Measurements from ENCODE around the gene NEK6.

The NEK6 gene

DNA sequence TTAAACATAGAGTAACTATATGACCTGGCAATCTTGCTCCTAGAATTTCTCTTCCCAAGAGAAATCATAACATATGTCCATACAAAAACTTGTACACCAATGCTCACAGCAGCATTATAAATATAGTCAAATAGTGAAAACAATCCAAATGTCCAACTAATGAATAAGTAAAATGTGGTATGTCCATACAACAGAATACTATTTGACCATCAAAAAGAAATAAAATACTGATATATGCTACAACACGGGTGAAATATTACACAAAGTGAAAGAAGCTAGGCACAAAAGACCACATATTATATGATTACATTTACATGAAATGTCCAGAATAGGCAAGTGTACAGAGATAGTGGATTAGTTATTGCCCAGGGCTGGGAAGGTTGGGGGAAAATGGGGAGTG, 116.1 kb downstream of the NEK6 start:
- DNase-seq (ENCODE audit: low read depth in 2 of 2): no peak

DNA sequence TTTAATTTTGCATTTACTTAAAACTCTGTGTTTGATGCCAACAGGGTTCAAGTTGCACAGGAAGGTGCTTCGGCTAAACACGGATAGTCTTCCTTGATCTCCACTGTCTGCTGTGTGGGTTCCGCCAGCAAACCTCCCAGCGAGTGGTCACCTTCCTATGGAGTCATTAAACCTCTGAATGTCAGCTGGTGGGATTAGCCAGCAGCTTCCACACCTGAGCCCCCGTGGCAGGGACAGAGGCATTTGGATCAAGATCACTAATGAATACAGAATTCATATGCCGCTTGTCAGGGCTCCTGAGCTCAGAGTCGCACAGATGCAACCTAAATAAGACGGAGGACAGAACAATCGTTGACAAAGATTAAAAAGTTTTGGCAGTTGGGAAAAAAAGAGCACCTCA, 118.0 kb downstream of the NEK6 start:
- no peak for DNase-seq (ENCODE audit: low read depth in 2 of 2)

DNA sequence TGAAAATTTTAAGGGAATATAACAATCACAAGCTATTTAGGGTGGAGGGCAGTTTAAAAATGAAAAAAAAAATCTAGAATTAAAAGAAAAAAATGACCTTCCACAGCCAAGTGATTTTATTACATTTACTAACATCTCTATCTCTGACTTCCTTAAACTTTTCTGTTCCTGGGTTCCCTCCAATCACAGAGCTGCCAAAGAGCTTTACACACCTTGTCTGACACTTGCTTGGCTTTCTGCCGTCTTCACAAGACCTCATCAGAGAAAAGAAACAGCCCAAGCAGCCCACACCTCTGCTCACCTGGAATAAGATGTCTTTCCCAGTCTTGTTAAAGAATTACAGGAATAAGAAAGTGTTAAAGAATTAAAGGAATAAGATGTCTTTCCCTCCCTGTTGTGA, 118.6 kb downstream of the NEK6 start:
- no peak for DNase-seq (ENCODE audit: low read depth in 2 of 2)

DNA sequence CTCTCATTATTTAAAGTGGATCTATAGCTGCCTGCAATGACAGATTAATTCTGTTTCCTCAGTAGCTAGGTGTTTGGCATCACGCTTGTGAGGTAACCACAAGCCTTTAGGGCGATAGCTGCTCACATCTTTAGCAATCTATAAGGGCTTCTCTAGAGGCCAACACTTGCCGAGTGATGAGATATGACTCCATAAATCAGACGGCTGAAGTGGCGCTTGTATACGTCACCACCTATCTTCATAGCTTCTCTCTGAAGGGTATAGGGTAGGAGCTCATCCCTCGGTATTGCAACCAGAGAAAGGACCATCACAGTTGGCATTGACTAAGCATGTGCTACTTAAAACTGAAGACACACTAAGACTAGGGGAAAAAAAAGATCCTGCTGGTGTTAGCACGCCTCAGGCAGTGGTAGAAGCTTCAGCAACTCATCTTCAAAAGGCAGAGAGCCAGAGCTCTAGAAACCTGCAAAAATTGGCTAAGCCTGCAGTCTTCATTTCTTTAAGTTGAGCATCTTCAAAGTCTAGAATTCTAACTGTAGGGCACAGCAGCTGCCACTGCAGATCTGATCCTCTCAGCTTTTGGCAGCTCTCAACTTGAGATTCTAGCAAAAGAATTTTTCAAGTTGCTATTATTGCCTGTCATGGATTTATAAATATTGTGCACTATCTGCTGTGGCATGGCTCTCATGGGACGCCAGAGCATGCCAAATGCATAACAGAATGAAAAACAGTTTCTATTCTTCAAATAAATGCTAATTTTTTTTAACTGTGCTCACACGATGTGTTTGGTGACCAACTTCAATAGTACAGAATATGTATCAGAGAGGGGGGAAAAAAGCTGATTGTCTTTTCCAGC, 120.0 kb downstream of the NEK6 start:
- no peak for DNase-seq (ENCODE audit: low read depth in 2 of 2)

DNA sequence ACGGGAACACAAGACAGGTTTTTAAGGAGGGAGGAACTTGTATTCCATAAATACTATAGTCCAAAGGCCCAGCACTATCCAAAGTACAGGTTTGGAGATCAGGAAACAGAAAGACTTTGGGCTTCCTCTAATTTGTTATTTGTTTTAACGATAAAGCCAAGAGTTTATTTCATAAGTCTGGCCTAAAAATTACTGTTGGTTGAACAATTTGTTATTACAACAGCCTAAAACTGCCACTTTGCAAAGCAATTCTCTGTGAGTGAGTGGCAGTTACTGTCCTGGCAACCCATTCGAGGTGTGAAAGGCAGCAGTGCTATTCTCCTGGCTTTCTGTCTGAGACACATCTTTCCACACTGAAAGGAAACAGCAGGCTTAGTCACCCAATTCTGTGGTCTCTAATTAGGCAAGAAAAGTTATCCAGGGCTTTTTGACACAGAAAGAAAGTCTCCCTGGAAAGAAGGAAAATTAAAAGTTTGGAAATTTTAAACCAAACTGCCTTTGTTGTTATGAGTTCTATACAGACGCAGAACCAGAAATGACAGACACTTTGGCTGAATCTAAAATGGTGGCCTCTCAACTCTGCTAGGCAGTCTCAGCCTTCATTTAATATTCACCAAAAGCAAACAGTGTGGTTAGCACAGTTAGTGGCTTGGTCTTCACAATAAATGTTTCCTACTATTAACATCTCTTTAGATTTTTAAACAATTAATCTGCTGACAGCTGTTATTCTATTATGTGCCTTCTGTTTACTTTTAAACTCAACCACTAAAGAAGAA, 123.6 kb downstream of the NEK6 start:
- no peak for DNase-seq (ENCODE audit: low read depth in 2 of 2)

DNA sequence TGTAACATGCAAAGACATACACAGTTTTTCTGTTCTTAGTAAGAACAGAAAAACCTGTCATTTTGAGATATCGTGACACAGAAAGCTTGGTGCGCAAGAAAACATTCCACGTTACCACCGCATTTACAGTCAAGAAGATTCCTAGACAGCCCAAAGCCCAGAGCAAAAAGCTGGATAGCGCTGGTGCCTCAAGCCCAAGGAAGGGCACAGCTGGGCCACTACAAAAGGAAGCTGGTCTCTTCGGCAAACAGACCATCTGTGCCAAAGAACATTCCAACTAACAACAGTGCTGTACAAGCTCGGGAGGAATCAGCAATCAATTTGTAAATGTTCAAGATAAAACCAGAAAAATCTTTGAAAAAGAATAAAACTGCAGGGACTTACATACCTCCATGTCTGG, 126.5 kb downstream of the NEK6 start:
- no peak for DNase-seq (ENCODE audit: low read depth in 2 of 2)

DNA sequence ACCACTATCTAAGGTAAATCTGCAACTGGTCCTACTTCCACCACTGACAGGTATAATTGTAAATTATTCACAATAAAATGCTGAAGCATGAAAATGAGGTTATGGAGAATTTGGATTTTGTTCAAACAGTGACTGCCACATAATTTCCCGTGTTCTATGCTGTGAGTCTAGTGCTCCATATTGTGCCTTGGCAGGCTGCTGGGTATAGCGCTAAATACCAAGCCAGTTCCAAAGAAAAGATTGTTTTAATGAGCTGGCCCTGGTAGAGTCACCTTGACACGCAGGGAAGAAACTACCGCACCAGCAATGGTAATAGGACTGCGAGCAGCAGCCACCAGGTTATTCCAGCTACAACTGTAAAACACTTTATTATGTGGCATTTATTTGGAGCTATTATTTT, 127.1 kb downstream of the NEK6 start:
- no peak for DNase-seq (ENCODE audit: low read depth in 2 of 2)

DNA sequence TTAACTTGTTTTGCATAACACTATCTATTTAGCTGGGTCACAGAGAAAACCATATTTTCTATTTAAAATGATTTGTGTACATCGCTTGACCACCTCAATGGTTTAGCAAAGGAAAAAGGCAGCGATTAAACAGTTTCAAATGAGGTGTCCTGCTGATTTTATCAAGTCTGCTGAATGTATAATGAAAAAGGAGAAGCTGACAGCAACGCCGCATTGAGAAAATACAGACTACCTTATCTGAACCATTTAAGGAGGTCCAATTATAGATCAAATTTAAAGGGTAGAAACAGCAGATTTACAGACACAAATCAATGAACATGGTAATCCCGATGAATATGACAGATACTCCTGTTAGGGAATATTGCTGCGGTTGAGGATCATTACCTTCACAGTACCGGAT, 127.9 kb downstream of the NEK6 start:
- no peak for DNase-seq (ENCODE audit: low read depth in 2 of 2)

DNA sequence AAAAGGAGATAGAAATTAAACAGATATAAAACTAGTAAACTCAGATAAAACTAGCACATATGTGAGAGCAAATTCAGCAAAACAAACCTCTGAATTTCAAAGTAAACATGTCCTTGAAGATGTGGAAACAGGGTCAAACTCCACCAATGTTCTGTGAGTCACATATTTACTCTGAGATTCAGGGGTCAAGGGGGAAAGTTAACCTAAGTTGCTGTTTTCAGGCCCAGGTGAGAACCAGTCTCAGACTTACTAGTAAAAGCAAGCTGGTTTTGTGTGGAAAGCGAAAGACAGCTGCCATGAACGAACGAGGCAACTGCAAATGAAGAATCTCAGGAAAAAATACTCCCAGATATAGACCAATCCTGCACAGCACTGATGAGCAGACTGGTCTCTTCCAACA, 128.5 kb downstream of the NEK6 start:
- no peak for DNase-seq (ENCODE audit: low read depth in 2 of 2)

DNA sequence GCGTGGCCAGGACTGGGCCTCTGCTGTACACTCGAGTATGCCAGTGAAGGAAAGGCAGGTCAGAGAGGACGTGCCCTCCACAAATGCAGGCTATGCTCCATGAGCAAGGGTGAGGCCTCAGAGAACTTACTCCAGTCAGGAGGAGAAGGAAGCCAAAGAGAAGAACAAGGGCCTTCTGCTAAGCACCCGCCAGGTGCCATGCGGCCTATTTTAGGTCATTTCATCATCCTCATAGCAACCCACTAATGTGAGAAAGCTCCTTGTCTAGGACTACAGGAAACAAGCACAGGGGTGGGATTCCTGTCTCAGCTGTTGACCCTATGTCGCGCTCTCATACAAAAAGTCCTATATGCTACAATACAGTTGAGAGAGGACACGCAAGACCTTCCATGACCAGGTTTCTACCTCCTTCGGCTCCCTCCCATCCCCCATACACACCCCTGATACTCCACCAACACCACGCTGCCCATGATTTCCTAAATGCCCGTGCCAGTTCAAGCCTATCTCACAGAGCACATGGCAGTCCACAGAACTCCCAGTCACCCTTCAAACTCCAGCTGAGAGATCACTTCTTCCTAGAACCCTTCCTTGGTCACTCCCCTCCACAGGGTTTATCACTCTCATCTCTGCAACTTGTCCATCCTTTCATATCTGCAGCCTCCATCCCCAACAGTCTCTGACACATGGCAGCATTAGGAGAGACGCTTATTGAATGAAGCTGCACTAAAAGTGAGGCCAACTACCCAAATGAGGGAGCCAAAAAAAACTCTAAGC, 130.7 kb downstream of the NEK6 start:
- DNase-seq (ENCODE audit: low read depth in 2 of 2): no peak

DNA sequence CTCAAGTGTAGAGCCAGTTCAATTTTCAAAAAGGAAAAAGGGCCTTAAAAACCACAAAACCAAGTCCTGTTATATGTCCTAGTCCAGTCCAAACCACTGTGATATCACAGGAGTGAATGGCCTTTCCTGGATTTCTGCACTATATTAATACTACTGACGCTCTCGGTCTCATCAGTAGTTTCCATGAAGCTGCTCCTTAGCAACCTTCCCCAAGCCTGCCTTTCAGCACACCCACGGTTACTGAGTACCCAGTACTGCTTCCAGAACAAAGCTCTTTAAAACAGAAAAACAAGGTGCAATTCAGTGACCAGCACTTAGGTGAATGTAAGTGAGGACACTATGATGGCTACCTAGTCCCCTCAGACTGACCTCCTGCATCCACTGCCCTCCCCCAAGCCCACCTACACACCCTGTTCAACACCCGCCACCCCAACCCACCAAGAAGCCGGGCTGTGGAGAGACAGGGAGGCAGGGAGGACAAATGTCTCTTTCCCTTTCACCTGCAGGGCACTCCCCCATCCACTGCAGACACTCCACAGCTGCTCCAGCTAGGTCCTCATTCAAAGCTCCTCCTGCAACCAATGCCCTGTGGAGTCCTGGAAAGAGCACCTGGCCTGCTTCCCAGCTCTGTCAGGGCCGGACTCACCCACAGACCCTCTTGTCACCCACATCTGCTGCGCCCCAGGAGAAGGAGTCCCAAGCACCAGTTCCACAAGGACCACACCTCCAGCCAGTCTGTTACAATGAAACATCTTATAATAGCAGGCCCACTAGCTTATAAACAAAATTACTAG, 131.6 kb downstream of the NEK6 start:
- no peak for DNase-seq (ENCODE audit: low read depth in 2 of 2)

DNA sequence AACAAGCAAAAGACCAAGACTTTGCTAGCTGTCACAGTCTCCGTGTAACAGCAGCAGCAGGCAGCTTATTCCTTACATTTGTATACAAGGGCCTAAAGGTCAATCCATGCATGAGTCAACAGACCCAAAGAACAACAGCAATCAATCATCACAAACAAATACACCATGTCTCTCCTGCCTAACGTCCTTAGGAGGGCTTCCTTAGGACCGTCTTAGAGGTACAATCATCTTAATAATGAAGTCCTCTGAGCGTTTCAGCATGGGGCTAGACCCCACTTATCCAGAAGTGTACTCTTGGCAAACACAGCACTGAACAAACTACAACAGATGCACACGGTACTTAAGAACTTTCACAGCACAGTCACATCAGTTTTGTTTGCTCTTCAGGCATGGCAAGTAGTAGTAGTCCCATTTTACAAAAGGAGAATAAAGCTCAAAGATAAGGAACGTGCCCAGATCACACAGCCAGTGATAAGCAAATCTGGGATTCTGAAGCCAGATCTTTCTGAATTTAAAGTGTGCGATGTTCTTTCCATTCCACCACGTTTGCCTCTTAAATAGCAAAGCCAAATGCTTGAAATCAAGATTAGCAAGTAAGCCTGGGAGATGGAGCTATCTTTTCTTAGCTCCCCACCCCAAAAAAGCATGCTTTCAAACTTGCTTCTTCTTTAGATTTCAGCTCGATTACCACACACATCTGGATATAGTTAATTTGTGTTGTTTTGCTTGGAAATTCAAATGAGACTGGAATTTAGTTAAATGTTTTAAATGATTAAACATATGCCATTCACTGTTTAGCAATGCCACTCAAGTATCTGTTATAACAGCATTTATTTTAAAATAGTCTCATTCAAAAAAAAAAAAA, 133.3 kb downstream of the NEK6 start:
- no peak for DNase-seq (ENCODE audit: low read depth in 2 of 2)

DNA sequence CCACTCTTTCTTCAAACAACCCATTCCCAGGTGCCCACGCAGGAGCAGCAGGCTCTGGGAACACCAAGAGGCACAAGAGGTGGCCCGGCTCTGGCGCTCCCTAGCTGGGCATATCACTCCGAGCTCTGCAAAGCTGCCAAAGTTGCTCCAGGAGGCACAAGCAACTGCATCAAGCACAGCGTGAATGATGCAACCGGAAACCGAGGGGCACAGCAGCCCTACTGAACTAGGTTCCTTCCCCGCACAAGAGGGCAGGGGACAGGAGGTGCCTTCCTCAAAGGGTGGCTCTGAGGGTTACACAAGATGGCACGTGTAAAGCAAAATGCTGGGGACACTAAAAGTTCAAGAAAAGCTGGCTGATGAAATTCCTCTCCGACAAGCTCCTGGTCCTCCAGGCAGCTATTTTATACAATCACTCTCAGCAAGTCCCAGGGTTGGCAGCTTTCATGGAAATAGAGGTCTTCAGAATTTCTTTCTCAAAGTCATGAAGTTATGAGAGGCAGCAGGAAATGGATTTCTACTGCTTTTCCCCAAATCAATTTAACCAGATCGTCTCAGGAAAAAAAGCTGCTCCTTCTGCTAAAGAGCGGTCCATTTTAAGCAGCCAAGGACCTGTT, 134.6 kb downstream of the NEK6 start:
- DNase-seq (ENCODE audit: low read depth in 2 of 2): no peak

DNA sequence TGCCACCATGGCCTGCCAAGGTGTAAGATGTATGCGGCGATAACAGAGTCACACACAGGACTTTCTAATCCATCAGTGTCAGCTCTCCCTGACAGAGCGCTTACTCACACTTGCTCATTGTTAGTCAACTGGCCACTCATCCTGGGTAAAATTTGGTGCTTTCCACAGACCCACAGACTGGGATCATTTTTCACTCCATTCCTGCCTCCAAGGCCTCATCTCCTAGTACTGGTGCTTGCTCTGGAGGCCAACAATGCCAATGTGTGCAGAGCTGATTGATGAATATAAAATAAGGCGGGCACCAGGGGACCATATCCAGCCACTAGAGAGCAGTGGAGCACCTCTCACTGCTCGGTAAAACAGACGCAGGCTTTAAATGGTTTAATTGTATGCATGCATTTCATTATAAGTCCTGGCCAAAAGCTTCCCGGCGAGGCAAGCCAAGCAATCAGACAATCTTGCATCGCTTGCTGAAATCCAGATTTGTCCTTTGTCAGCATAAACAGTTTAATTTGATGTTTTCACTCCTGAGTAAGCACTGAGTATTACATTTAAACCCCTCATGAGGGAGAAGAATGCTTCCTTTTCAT, 135.2 kb downstream of the NEK6 start:
- no peak for DNase-seq (ENCODE audit: low read depth in 2 of 2)

DNA sequence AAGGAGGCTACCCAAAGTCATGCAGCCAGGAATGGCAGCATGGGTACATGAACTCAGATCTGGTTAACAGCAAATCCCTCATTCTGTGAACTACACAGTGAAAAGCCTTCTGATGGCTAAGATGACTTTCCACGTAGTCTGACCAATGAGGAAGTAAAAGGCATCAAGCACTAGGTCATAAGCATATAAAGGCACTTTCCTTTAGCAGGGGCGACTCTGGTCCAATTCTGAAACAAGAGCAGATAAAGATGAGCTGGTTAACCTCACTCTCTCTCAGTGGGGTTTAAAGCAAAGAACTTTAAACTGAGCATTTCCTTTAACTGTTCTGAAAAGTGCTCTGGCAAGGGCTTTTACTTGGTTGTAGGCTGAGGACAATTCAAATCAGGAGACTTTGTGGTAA, 136.4 kb downstream of the NEK6 start:
- no peak for DNase-seq (ENCODE audit: low read depth in 2 of 2)

DNA sequence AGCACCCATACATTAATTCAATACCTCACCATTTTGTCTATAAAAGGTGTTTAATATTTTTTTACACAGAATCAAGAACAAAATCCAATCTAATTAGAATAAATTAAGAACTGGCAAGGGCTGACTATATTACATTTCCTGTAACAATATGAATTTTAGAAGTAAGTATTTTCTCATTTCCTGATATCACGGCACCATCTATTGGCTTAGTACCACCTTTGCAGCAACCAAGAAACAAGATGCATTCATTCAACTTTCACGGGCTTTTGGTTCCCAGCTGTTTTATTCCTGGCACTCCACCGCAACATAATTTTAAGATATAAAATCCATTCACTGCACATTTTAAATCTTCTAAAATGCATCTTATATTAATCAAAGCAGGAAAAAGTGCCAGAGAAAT, 136.8 kb downstream of the NEK6 start:
- no peak for DNase-seq (ENCODE audit: low read depth in 2 of 2)

DNA sequence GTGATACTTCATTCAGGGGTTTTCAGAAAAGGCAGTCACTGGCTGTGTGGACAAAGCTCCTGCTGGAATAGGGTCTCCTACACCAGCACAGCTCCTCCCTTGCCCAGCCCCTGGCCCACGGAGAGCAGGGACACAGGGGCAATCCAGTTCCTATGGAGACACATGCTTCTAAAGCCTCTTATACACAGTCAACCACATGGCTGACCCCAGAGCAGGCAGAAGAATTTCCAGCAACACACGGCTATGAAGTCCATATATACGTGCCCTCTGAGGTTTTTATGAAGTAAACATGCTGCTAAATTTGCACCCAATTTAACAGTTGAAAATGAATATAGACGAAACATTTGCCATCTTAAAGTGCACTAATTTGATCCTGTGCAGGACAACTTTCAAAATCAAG, 138.1 kb downstream of the NEK6 start:
- no peak for DNase-seq (ENCODE audit: low read depth in 2 of 2)

DNA sequence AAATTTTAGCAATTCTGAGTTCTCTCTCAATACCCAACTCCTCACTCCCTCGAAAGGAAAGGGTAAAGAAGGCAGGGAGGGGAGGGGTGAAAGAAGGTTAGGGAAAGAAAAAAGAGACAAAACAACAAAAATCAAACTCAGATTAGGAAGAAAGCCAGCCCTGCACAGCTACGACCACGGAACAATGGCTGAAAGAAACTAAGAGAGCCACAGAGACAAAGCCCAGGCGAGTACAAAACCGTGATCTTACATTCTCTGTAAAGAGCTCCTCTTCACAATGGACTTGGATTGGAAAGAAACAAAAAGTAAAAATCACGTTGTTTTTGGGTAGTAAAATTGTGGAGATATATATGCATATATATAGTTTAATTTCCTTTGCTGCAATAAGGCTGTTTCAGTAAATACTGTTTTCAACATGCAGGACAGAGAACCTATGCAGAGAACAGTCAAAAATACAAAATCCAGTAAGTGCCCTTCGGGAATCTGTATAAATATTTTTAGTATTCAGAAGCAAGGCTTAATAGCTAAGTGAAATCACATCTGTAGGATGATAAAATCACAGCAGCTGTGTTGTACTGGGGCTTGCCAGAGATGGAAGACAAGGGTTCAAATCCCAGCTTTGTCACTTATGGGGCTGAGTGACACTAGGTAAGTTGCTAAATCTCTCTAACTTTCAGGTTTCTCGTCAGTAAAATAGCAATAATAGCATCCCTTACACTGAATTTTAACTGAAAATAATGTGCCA, 140.6 kb downstream of the NEK6 start:
- no peak for DNase-seq (ENCODE audit: low read depth in 2 of 2)

DNA sequence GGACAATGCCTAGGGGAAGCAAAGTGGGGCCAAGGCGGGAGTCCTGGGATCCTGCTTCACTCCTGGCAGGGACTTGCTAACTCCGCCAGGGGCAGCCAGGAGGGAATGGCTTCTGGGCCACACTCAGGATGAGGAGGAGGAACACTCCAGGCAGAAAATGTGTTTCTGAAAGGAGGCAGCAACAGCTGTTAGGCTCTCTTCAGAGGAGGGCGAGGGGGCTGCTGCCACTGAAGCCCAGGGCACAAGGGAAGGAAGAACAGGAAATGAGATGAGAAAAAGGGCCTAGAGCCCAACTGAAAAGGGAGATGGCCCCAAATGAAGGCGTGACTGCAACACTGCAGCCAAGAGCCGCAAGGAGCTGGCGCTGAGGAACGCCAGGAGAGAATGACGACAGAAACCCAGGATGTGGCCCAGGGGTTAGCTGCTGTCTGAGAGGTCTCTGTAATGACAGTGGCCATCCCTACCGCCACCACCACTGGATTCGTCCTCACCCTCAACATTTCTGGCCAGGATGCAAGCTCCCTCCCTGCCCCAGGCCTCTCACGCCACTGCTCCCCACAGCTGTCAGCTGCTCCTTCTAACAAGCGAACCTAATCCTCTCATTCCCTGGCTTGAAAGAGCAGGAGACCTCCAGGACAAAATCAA, 141.7 kb downstream of the NEK6 start:
- no peak for DNase-seq (ENCODE audit: low read depth in 2 of 2)

All from stimulated activated CD4-positive, alpha-beta T cell treated with anti-CD3 and anti-CD28 coated beads, Interleukin-12 subunit alpha, Interleukin-12 subunit beta, amount 100 ng/mL, for 24 hours (primary cell).